G401 (cell line): ENCODE measurements around the gene FBXO10. TPM values are rescaled to one million over a fixed set of nuclear protein-coding genes. Genes with fewer than 3 reads are reported as not detected.
A peak's percentile ranks its signal among the peaks of the same experiment; 100 is the strongest.
"Not testable (repeated sequence)": the region's sequence is repeated elsewhere in the genome, so short reads cannot be mapped to it uniquely, and the experiment has no call there.

Source experiments
- DNase-seq: peaks from one replicate; pipeline ENCODE4 v3.0.0-alpha.2; 2015; ENCODE audit warnings: low spot score
- in situ Hi-C: cut with HindIII; loops from 2 replicates; pipeline ENCODE4 v1.10.0; 2016; ENCODE audit warnings: low sequenced_read_pairs, mixed read lengths
- total RNA-seq: library from RNA; depleted of rRNA; stranded (reverse); fragments of >200 nt; shearing (Covaris generic); gene quantifications from 2 replicates; pipeline ENCODE4 v1.2.3, GENCODE V29; 2014

Gene FBXO10
- total RNA-seq, 1 experiment from 2014 or later = 17.5 TPM

DNA sequence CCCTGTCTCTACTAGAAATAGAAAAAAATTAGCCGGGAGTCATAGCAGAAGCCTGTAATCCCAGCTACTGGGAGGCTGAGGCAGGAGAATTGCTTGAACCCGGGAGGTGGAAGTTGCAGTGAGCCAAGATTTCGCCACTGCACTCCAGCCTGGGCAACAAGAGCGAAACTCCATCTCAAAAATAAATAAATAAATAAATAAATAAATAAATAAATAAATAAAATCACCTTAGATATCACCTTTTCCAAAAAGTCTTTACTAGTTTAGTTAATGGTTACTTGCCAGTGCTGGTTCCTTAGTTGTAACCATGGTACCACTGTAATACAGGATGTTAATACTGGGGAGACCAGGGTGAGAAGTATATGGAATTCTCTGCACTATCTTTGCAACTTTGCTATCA lies 25.9 kb upstream of the FBXO10 start:
- in situ Hi-C loops, DNase-seq: not testable (repeated sequence)

- in situ Hi-C loops = no loop called here
- DNase-seq = no peak
Measured at GRCh38 chr9:37596504-37596903, 20.3 kb upstream of the FBXO10 start.

DNA sequence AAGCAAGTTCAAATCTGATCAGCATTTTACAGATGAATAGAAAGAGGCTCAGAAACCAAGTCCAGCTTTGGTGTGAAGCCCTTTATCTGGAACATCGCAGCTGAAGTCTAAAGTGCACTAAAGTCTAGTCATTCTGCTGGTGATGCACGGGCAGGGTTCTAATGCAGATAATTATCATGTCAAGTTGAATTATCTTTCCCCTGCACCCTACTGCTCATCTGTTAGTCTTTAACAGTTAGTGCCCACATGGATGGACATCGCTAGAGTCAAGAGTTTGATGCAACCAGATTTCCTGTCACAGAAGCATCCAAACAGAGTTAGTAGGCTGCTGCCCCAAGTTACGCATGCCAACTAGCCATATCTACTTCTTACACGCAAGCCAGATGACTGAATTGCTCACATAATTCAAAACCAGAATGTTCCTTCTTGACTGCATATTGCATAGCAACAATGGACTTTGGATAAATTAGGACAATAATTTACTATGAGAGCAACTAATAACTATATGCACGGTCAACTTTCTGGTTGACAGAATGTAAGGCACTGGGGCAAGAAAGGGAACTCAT lies 17.8 kb upstream of the FBXO10 start:
- no peak for DNase-seq
- in situ Hi-C loops = no loop called here

DNA sequence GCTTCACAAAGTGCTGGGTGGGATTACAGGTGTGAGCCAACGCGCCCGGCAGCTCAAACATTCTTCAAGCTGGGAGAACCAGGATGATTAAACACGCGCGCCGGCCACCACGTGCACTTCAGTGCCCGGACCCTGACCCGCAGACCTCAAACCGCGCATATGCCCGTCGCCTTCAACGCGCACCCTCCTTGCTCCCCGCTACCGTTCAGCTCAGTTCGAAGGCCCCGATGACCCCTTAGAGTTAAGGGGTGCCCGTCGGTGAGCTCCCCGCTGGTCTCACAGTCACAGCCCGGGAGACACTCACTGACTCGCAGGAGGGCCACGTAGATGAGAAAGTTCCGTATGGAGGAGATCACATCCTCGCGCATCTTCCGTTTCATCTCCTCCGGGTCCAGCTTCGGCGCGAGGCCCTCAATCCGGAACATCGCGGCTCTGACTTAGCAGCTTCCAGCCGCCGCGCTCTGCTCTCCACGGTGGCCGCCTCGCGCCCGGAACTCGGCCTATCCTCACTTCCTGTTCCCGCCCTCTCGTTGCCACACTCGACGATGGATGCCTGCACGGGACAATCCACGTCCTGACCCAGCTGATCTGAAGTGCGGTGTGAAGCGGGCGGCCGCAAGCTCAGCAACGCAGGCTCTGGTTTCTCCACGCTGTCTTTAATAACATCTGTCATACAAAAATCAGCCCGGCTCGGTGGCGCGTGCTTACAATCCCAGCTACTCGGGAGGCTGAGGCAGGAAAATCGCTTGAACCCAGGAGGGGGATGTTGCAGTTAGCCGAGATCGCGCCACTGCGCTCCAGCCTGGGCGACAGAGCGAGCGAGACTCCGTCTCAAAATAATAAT lies 16.1 kb upstream of the FBXO10 start, which contains the start of gene TOMM5:
TOMM5 (minus strand) TSS at position 490 of the 844 bp plus-strand sequence; CDS start at position 425, 65 bp downstream.
- in situ Hi-C loops = no loop called here
- peak; percentile 92 for DNase-seq

DNA sequence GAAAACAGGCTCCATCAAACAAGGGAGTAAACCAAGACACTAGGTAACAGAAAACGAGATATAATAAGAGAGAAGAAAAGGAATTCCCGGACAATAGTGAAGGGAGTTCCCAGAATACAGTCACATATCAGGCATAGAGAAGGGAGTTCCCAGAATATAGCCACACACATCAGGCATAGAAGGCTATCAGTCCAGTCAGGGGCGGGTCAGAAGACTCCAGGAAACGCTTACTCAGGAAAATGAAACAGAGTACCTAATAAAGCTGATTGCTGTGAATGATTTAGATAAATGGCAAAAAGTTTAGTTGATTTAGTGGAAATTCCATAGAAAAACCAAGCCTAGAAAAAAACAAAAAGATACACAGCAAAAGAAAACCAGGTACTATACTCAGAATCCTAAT lies 11.3 kb upstream of the FBXO10 start:
- in situ Hi-C loops = loop anchor here (10.0 kb wide), 1 partner anchor 57 kb away; no protein-coding TSS in a partner anchor
- no peak for DNase-seq

DNA sequence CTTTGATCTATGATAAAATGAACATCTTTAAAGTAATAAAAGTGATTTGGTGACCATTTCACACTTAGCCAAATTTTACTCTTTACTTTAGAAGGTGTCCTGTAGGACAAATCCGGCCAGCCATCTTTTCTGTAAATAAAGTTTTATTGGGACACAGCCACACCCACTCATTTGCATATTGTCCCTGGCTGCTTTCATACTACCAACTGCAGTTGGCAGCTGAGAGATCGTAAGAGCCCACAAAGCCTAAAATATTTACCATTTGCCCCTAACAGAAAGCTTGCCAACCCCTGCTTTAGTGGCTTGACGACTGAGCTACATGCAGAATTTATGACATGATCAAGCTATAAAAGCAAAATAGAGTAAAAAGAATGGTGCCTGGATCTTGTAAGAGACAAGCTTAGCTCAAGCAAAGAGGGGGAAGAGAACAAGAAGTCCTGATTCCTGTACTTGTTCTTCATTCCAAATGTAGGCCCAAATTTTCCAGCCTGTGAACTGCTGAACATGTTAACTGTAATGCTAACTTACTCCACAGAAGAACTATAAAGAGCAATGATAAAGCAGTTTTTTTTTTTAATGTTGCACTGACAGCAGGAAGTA lies 7.4 kb upstream of the FBXO10 start:
- in situ Hi-C loops = loop anchor here (10.0 kb wide), 1 partner anchor 61 kb away; no protein-coding TSS in a partner anchor
- no peak for DNase-seq

GRCh38 chr9:37582548-37583157 lies 6.5 kb upstream of the FBXO10 start:
- peak; percentile 59 for DNase-seq
- in situ Hi-C loops = loop anchor here (10.0 kb wide), 1 partner anchor 62 kb away; no protein-coding TSS in a partner anchor

DNA sequence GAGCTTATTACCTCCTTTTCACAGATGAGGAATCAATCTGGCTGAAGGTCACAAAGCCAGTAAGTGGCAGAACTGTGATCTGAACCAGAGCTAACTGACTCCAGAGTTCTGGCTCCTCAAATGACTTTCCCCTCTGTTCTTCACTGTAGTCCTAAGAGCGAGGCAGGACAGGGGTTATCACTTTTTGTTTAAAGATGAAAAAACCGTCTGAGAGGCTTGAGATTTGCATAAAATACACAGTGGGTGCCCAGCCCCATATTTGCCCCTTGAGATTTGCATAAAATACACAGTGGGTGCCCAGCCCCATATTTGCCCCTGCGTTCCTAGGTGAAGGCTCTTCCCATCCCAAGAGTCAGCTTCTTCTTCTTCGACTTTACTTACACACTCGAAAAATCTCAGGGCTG lies 667 bp downstream of the FBXO10 start:
- DNase-seq = peak; percentile 48
- in situ Hi-C loops = no loop called here

DNA sequence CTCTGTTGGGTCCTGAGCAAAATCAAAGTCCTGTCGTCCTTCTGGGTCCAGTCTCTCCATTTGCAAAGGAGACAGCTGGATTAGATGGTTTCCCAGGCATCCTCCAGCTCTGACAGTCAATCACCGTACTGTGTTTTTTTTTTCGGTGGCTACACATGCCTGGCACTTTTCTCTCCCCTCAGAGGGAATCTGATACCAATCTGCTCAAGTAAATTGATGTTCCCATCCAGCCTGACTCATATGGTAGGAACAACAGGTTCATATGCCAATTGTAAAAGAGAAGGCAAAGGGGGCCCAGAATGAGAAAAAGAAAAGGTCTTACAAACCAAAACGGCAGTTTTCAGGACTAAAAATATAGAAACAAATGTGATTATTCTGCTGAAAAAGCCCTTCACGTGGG lies 1.2 kb downstream of the FBXO10 start:
- in situ Hi-C loops = no loop called here
- DNase-seq = peak; percentile 19

DNA sequence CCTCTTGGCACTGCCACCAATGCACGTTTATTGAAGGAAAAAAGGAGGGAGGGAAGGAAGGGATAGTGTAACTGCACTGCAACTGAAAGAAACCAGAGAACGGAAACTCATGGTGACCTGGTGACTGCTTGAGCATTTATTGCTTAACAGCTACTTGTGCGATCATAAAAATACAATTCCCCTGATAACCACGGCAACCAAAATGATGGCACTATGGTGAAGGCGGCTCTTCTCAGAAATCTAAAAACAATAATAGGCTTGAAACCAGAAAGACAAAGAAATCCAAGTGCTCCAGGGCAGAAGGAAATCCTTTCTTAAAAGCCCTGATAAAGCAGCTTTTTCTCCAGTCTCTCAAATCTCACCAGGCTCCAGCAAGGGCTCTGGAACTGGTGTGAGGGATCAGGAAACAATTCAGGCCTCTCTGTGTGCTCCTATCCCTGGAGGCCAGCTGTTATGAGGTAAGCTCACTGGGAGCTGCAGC lies 1.9 kb downstream of the FBXO10 start:
- in situ Hi-C loops = no loop called here
- no peak for DNase-seq

- no peak for DNase-seq
- in situ Hi-C loops = no loop called here
Measured at GRCh38 chr9:37571282-37571681, 4.9 kb downstream of the FBXO10 start.

DNA sequence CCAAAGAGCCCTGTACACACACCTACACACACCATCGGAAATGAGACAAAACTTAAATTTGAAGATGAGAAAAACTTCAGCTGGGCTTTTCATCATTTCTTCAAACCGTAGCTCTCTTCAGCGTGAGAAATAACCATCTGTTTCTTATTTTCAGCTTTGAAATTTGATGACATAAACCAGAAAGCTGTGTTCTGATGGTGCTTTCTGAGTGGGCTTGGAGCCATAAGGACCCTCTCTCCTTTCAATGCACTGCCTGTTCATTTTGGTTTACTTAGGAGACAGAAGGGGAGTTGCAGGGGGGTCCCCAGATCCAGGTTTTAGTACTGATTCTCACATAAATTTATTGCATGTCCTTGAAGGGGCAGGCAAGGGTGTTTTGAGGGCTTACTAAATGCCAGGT lies 9.5 kb downstream of the FBXO10 start:
- no peak for DNase-seq
- in situ Hi-C loops = no loop called here

DNA sequence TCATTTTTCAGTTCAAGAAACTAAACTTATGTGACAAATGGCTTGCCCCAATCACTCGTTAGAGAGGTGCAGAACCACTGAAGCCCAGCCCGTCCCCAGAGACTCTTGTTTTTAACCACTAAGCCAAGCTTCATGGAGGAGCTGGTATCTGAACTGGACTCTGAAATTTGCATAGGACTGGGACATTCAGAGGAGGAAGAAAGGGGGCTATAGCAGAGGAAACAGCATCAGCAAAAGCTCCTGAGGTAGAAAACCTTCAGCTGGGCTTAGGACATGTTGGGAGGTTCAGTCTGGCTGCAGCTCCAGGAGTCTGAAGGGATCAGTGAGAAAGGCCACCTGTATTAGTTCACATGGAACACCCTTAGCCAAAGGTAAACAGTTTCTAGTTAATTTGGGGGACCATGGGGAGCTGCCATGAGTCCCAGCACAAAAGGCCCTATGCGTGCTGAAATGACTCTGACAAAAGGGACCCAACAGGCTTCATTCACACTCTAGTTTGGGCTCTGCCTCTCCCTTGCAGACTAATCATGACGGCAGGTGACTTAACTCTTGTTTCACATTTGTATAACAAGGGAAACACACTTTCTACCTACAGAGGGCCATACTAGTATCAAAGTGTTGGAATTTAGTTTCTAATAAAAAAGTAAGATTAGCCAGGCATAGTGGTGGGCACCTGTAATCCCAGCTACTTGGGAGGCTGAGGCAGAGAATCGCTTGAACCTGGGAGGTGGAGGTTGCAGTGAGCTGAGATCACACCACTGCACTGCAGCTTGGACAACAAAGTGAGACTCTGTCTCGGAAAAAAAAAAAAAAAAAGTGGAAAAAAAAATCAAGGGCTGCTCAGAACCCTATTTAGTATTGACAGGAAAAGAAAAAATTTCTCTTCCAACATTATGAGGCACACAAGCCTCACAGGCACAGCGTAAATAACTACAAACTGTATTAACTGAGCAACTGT lies 10.2 kb downstream of the FBXO10 start:
- in situ Hi-C loops = no loop called here
- no peak for DNase-seq

DNA sequence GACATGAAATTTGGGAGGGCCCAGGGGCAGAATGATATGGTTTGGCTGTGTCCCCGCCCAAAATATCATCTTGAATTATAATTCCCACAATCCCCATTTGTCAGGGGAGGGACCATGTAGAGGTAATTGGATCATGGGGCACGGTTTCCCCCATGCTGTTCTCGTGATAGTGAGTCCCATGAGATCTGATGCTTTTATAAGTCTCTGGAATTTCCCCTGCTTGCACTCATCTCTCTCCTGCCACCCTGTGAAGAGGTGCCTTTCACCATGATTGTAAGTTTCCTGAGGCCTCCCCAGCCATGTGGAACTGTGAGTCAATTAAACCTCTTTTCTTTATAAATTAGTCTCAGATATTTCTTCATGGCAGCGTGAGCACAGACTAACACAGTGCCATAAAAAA lies 11.3 kb downstream of the FBXO10 start:
- no peak for DNase-seq
- in situ Hi-C loops = no loop called here

- DNase-seq = no peak
- in situ Hi-C loops = no loop called here
Measured at GRCh38 chr9:37563806-37564513, 12.2 kb downstream of the FBXO10 start.

- in situ Hi-C loops = no loop called here
- no peak for DNase-seq
Measured at GRCh38 chr9:37562826-37563225, 13.4 kb downstream of the FBXO10 start.

DNA sequence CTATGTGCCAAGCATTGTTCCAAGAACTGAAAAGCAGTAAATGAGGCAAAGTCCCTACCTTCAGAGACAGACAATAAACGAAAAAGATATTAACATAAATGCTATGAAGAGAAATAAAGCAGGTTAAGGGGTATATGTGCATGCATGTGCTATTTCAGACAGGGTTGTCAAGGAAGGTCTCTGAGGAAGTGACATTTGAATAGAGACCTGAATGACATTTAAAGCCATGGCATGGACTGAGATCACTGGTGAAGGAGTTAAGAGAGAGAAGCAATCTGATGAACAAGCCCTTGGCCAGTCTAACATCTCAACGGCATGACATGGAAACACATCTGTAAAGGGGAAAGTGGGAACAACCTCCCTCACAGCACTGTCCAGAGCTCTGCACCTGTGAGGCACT lies 14.5 kb downstream of the FBXO10 start:
- no peak for DNase-seq
- in situ Hi-C loops = no loop called here
